GM23338 (cell line): ENCODE measurements around the gene CDK5RAP2.
"Not testable (repeated sequence)": the region's sequence is repeated elsewhere in the genome, so short reads cannot be mapped to it uniquely, and the experiment has no call there.

Experiments used
- CTCF ChIP-seq, 2 experiments: fragments of 200-600 bp in 1 of 2; sonication (generic) in 1 of 2; conservative IDR thresholded peaks; 2 replicates each; pipeline versions ENCODE4 v1.5.1 to v1.6.1; 2016 to 2017; ENCODE audit warnings: antibody characterized with exemption in 2 of 2, low read depth in 2 of 2, mild to moderate bottlenecking in 2 of 2, moderate library complexity in 1 of 2
- REST ChIP-seq: IDR thresholded peaks from one replicate; pipeline ENCODE4 v1.6.1; 2018; ENCODE audit warnings: antibody characterized with exemption; ENCODE audit not compliant: unreplicated experiment

- TF ChIP-seq REST; CTCF (conservative IDR thresholded peaks at IDR 0.05; ENCODE audit: low read depth in 2 of 2): not testable (repeated sequence)
These were observed 27.7 kb downstream of the CDK5RAP2 start for GRCh38 chr9:120552210-120552704.
